Measurements from ENCODE around the gene HBE1. TPM values are rescaled to one million over a fixed set of nuclear protein-coding genes. Genes with fewer than 3 reads are reported as not detected.

The HBE1 gene
- total RNA-seq = not detected in 2 replicates

GRCh38 chr11:5269715-5270147 lies at the start of gene HBE1:
HBE1 (minus strand) TSS chr11:5269945; CDS start chr11:5269890, 55 bp downstream.

GRCh38 chr11:5301846-5302245 lies 32.1 kb upstream of the HBE1 start, which contains the start of gene OR51B4:
OR51B4 (minus strand) TSS chr11:5301946; CDS start chr11:5301946, 0 bp downstream.

GRCh38 chr11:5254646-5255413 lies 14.9 kb downstream of the HBE1 start, which contains the start of gene HBG2:
HBG2 (minus strand) TSS chr11:5254781; CDS start chr11:5254728, 53 bp downstream.

GRCh38 chr11:5249807-5250396 lies 19.8 kb downstream of the HBE1 start, which contains the start of gene HBG1:
HBG1 (minus strand) TSS chr11:5249857; CDS start chr11:5249804, 53 bp downstream.

GRCh38 chr11:5234381-5234834 lies 35.3 kb downstream of the HBE1 start, which contains the start of gene HBD:
HBD (minus strand) TSS chr11:5234483; CDS start chr11:5234433, 50 bp downstream.

GRCh38 chr11:5226732-5227310 lies 42.9 kb downstream of the HBE1 start, which contains the start of gene HBB:
HBB (minus strand) TSS chr11:5227071; CDS start chr11:5227021, 50 bp downstream.

Other genes starting within 250 kb of the HBE1 start
- gene OR52J3, start 223.4 kb downstream of the HBE1 start, total RNA-seq = not detected in 2 replicates
- gene OR52E2, start 210.3 kb downstream of the HBE1 start, total RNA-seq = not detected in 2 replicates
- not detected in 2 replicates for gene OR52E1, start 200.4 kb downstream of the HBE1 start, total RNA-seq
- not detected in 2 replicates for gene OR52A5, start 131.6 kb downstream of the HBE1 start, total RNA-seq
- gene OR52A1, start 115.2 kb downstream of the HBE1 start, total RNA-seq = not detected in 2 replicates
- gene OR51V1, start 69.3 kb downstream of the HBE1 start, total RNA-seq = not detected in 2 replicates
- gene HBB, start 42.9 kb downstream of the HBE1 start, total RNA-seq = not detected in 2 replicates
- not detected in 2 replicates for gene HBD, start 35.5 kb downstream of the HBE1 start, total RNA-seq
- not detected in 2 replicates for gene HBG1, start 20.1 kb downstream of the HBE1 start, total RNA-seq
- gene HBG2, start 15.2 kb downstream of the HBE1 start, total RNA-seq = not detected in 2 replicates
- not detected in 2 replicates for gene OR51B4, start 32.0 kb upstream of the HBE1 start, total RNA-seq
- not detected in 2 replicates for gene OR51B2, start 54.4 kb upstream of the HBE1 start, total RNA-seq
- not detected in 2 replicates for gene OR51B5, start 73.6 kb upstream of the HBE1 start, total RNA-seq
- gene OR51B6, start 81.6 kb upstream of the HBE1 start, total RNA-seq = not detected in 2 replicates
- not detected in 2 replicates for gene OR51M1, start 113.9 kb upstream of the HBE1 start, total RNA-seq
- not detected in 2 replicates for gene OR51Q1, start 152.2 kb upstream of the HBE1 start, total RNA-seq
- gene OR51I1, start 171.6 kb upstream of the HBE1 start, total RNA-seq = not detected in 2 replicates
- not detected in 2 replicates for gene OR51I2, start 179.4 kb upstream of the HBE1 start, total RNA-seq
- gene OR52D1, start 218.7 kb upstream of the HBE1 start, total RNA-seq = not detected in 2 replicates
- not detected in 2 replicates for gene UBQLN3, start 240.0 kb upstream of the HBE1 start, total RNA-seq
- gene UBQLNL, start 246.8 kb upstream of the HBE1 start, total RNA-seq = 0.25 TPM in 1 of 2 replicates, not detected in the other

Data from mesangial cell (primary cell).